ENCODE measurements around the gene ITPR3. TPM values are rescaled to one million over a fixed set of nuclear protein-coding genes. Genes with fewer than 3 reads are reported as not detected.
A peak's percentile ranks its signal among the peaks of the same experiment; 100 is the strongest.

Gene ITPR3
- total RNA-seq, 2 donors from 2014 or later, result 17.5 to 25.9 TPM

GRCh38 chr6:33670971-33671743, 50.0 kb downstream of the ITPR3 start:
- H3K4me1 ChIP-seq, result no peaks in the 10 kb centered on the region
- peaks cover 5 to 9% of the 10 kb centered on the region in 2 donors for H3K36me3 ChIP-seq (replicated peaks in 1 of 2; ENCODE audit: insufficient read depth in 1 of 2, low read depth in 2 of 2)
- no peak overlapping the region for H3K27ac ChIP-seq
- ATAC-seq, result no peak
- DNase-seq, result no peak
- no peaks in the 10 kb centered on the region for H3K9me3 ChIP-seq
- intact Hi-C loops (cut with DNase I), result no loop called here
- TF ChIP-seq POLR2A (IDR thresholded peaks at IDR 0.05) (no peak), CTCF (IDR thresholded peaks at IDR 0.05) (no peak)
- H3K27me3 ChIP-seq, result no peaks in the 10 kb centered on the region
- no peak overlapping the region for H3K4me3 ChIP-seq
- WGBS, 2 donors, result 70 to 73% methylated on average over 27 to 30 of the region's 30 CpGs

- Histone ChIP-seq H3K9me3 (no peaks in the 10 kb centered on the region), H3K36me3 (replicated peaks in 1 of 2; ENCODE audit: insufficient read depth in 1 of 2, low read depth in 2 of 2) (peaks cover 5 to 9% of the 10 kb centered on the region in 2 donors), H3K27me3 (no peaks in the 10 kb centered on the region), H3K27ac (no peak overlapping the region), H3K4me1 (no peaks in the 10 kb centered on the region), H3K4me3 (no peak overlapping the region)
- no peak for DNase-seq
- TF ChIP-seq CTCF (IDR thresholded peaks at IDR 0.05) (no peak), POLR2A (IDR thresholded peaks at IDR 0.05) (no peak)
- no peak for ATAC-seq
- intact Hi-C loops (cut with DNase I), result no loop called here
- WGBS, 2 donors, result 87 to 97% methylated on average over 3 of the region's 3 CpGs
These were observed 50.6 kb downstream of the ITPR3 start for GRCh38 chr6:33671744-33672072.

GRCh38 chr6:33672808-33673207, 51.7 kb downstream of the ITPR3 start:
- ATAC-seq (peak; percentile 77), DNase-seq (peak in 3 of 4 donors; percentile 52 to 71 (median 53))
- no peaks in the 10 kb centered on the region for H3K9me3 ChIP-seq
- peak in 2 of 7 experiments; percentile 24 to 31 for TF ChIP-seq CTCF (IDR thresholded peaks at IDR 0.05)
- TF ChIP-seq POLR2A (IDR thresholded peaks at IDR 0.05), result no peak
- peaks cover 5 to 9% of the 10 kb centered on the region in 2 donors for H3K36me3 ChIP-seq (replicated peaks in 1 of 2; ENCODE audit: insufficient read depth in 1 of 2, low read depth in 2 of 2)
- H3K4me3 ChIP-seq, result no peak overlapping the region
- 60 to 62% methylated on average over 1 to 5 of the region's 5 CpGs for WGBS, 2 donors
- H3K27me3 ChIP-seq, result no peaks in the 10 kb centered on the region
- intact Hi-C loops (cut with DNase I), result no loop called here
- no peak overlapping the region for H3K27ac ChIP-seq
- no peaks in the 10 kb centered on the region for H3K4me1 ChIP-seq

GRCh38 chr6:33673851-33674250, 52.7 kb downstream of the ITPR3 start:
- Histone ChIP-seq H3K27ac (no peak overlapping the region), H3K27me3 (no peaks in the 10 kb centered on the region), H3K4me3 (no peak overlapping the region), H3K36me3 (replicated peaks in 1 of 2; ENCODE audit: insufficient read depth in 1 of 2, low read depth in 2 of 2) (peaks cover 5% of the 10 kb centered on the region in 2 donors), H3K9me3 (no peaks in the 10 kb centered on the region), H3K4me1 (no peaks in the 10 kb centered on the region)
- TF ChIP-seq POLR2A (IDR thresholded peaks at IDR 0.05) (no peak), CTCF (IDR thresholded peaks at IDR 0.05) (no peak)
- 50 to 84% methylated on average over 2 to 7 of the region's 7 CpGs for WGBS, 2 donors
- DNase-seq, result no peak
- no peak for ATAC-seq
- intact Hi-C loops (cut with DNase I), result no loop called here

- DNase-seq (no peak), ATAC-seq (no peak)
- intact Hi-C loops (cut with DNase I), result no loop called here
- H3K36me3 ChIP-seq (replicated peaks in 1 of 2; ENCODE audit: insufficient read depth in 1 of 2, low read depth in 2 of 2), result peaks cover 3 to 5% of the 10 kb centered on the region in 2 donors
- H3K4me1 ChIP-seq, result no peaks in the 10 kb centered on the region
- no peaks in the 10 kb centered on the region for H3K27me3 ChIP-seq
- WGBS, 2 donors, result 93 to 94% methylated on average over 3 to 7 of the region's 7 CpGs
- no peak overlapping the region for H3K4me3 ChIP-seq
- TF ChIP-seq POLR2A (IDR thresholded peaks at IDR 0.05), result no peak
- TF ChIP-seq CTCF (IDR thresholded peaks at IDR 0.05), result no peak
- no peaks in the 10 kb centered on the region for H3K9me3 ChIP-seq
- H3K27ac ChIP-seq, result no peak overlapping the region
These were observed 54.8 kb downstream of the ITPR3 start for GRCh38 chr6:33675968-33676367.
